ENCODE data around the gene CRYM.

CRYM gene

DNA sequence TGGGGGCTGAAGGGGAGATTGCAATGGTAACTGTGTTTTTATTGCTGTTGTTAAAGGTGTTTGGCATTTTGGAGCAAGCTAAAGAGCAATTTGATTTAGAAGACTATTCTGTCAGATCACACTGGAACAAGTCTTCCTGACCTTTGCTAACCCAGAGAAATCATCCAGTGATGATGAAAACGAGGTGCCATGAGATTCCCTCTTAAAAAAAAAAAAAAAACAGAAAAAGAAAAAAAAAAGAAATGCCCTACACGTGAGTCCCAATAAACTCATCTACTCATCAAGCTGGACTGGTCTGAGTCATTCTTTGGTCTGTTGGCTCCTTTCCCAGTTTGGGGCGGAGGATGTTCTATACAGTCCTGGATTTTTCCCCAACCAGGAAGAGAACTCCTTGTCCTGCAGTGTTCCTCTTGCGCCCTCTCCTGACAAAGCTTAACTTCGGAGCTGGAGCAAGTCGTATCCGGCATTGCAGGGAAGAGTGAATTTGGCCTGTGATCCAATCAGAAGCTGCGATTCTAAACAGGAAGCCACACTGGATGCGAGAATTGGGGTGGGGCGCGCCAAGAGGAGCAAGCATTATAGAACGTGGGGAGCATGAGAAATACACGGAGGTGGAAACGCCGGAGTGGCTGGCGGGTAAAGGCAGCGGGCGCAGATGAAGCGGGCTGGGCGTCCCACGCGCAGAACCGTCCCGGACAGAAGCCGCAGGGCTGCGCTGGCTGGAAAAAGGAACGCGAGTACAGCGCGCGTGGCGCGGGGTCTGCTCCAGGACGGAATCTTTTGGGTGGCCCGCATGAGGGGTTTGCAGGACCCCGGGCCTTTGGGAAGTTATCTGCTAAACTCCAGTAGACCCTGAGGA, 22.4 kb upstream of the CRYM start (continued):
- TF ChIP-seq, protein P1, sequence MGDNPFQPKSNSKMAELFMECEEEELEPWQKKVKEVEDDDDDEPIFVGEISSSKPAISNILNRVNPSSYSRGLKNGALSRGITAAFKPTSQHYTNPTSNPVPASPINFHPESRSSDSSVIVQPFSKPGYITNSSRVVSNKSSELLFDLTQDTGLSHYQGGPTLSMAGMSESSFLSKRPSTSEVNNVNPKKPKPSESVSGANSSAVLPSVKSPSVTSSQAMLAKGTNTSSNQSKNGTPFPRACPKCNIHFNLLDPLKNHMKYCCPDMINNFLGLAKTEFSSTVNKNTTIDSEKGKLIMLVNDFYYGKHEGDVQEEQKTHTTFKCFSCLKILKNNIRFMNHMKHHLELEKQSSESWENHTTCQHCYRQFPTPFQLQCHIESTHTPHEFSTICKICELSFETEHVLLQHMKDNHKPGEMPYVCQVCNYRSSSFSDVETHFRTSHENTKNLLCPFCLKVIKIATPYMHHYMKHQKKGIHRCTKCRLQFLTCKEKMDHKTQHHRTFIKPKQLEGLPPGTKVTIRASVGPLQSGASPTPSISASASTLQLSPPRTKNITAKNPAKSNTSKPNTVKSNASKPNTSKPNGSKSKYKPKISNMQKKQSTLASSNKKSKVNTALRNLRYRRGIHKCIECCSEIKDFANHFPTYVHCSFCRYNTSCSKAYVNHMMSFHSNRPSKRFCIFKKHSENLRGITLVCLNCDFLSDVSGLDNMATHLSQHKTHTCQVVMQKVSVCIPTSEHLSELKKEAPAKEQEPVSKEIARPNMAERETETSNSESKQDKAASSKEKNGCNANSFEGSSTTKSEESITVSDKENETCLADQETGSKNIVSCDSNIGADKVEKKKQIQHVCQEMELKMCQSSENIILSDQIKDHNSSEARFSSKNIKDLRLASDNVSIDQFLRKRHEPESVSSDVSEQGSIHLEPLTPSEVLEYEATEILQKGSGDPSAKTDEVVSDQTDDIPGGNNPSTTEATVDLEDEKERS (tag by site-specific recombination; IDR thresholded peaks at IDR 0.05): no peak
- TF ChIP-seq, protein P2, sequence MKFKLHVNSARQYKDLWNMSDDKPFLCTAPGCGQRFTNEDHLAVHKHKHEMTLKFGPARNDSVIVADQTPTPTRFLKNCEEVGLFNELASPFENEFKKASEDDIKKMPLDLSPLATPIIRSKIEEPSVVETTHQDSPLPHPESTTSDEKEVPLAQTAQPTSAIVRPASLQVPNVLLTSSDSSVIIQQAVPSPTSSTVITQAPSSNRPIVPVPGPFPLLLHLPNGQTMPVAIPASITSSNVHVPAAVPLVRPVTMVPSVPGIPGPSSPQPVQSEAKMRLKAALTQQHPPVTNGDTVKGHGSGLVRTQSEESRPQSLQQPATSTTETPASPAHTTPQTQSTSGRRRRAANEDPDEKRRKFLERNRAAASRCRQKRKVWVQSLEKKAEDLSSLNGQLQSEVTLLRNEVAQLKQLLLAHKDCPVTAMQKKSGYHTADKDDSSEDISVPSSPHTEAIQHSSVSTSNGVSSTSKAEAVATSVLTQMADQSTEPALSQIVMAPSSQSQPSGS (tag by site-specific recombination; IDR thresholded peaks at IDR 0.05; ENCODE audit: low read depth): peak; percentile 63
- no peak for TF ChIP-seq ZSCAN18 (tag by site-specific recombination; IDR thresholded peaks at IDR 0.05)
- peak; percentile 63 for TF ChIP-seq KLF1 (tag by site-specific recombination; IDR thresholded peaks at IDR 0.05)
- TF ChIP-seq, protein P3, sequence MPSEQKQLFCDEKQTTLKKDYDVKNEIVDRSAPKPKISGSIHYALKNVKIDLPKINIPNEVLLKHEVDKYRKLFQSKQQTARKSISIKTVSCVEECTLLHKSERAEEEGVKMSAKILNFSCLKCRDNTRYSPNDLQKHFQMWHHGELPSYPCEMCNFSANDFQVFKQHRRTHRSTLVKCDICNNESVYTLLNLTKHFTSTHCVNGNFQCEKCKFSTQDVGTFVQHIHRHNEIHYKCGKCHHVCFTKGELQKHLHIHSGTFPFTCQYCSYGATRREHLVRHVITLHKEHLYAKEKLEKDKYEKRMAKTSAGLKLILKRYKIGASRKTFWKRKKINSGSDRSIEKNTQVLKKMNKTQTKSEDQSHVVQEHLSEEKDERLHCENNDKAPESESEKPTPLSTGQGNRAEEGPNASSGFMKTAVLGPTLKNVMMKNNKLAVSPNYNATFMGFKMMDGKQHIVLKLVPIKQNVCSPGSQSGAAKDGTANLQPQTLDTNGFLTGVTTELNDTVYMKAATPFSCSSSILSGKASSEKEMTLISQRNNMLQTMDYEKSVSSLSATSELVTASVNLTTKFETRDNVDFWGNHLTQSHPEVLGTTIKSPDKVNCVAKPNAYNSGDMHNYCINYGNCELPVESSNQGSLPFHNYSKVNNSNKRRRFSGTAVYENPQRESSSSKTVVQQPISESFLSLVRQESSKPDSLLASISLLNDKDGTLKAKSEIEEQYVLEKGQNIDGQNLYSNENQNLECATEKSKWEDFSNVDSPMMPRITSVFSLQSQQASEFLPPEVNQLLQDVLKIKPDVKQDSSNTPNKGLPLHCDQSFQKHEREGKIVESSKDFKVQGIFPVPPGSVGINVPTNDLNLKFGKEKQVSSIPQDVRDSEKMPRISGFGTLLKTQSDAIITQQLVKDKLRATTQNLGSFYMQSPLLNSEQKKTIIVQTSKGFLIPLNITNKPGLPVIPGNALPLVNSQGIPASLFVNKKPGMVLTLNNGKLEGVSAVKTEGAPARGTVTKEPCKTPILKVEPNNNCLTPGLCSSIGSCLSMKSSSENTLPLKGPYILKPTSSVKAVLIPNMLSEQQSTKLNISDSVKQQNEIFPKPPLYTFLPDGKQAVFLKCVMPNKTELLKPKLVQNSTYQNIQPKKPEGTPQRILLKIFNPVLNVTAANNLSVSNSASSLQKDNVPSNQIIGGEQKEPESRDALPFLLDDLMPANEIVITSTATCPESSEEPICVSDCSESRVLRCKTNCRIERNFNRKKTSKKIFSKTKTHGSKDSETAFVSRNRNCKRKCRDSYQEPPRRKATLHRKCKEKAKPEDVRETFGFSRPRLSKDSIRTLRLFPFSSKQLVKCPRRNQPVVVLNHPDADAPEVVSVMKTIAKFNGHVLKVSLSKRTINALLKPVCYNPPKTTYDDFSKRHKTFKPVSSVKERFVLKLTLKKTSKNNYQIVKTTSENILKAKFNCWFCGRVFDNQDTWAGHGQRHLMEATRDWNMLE (tag by site-specific recombination; conservative IDR thresholded peaks at IDR 0.05; ENCODE audit: low read depth): peak; percentile 67
- no peak; the same call in 1 of the 2 replicates for TF ChIP-seq ZNF140 (tag by site-specific recombination; IDR thresholded peaks at IDR 0.05)
- TF ChIP-seq BCL11A (tag by site-specific recombination; IDR thresholded peaks at IDR 0.05; ENCODE audit: low read depth): 0 out of 2 replicates have a peak, but pooled peaks have one; percentile 22
- no peak for TF ChIP-seq ZNF549 (tag by site-specific recombination; IDR thresholded peaks at IDR 0.05)
- TF ChIP-seq ZNF132 (tag by site-specific recombination; IDR thresholded peaks at IDR 0.05; ENCODE audit: borderline replicate concordance): no peak
- TF ChIP-seq ZNF600 (tag by site-specific recombination; IDR thresholded peaks at IDR 0.05): peak; percentile 90
- no peak; the same call in 1 of the 2 replicates for TF ChIP-seq GLIS1 (tag by site-specific recombination; IDR thresholded peaks at IDR 0.05)
- TF ChIP-seq YY2 (tag by site-specific recombination; IDR thresholded peaks at IDR 0.05): no peak
- TF ChIP-seq ZNF292 (tag by site-specific recombination; IDR thresholded peaks at IDR 0.05; ENCODE audit: borderline replicate concordance, low read depth): no peak
- TF ChIP-seq ZNF366 (tag by site-specific recombination; conservative IDR thresholded peaks at IDR 0.05): peak; percentile 92
- TF ChIP-seq SCRT2 (tag by site-specific recombination; IDR thresholded peaks at IDR 0.05): no peak
- no peak for TF ChIP-seq ZFP41 (tag by site-specific recombination; IDR thresholded peaks at IDR 0.05; ENCODE audit: borderline replicate concordance)
- TF ChIP-seq ZNF704 (tag by site-specific recombination; IDR thresholded peaks at IDR 0.05): no peak
- no peak for TF ChIP-seq ZNF645 (tag by site-specific recombination; IDR thresholded peaks at IDR 0.05)
- TF ChIP-seq ZNF473 (tag by site-specific recombination; IDR thresholded peaks at IDR 0.05): no peak
- no peak for TF ChIP-seq ZNF433 (tag by site-specific recombination; IDR thresholded peaks at IDR 0.05; ENCODE audit: low read depth)
- TF ChIP-seq ZNF184 (tag by site-specific recombination; IDR thresholded peaks at IDR 0.05): no peak
- TF ChIP-seq, protein P4, sequence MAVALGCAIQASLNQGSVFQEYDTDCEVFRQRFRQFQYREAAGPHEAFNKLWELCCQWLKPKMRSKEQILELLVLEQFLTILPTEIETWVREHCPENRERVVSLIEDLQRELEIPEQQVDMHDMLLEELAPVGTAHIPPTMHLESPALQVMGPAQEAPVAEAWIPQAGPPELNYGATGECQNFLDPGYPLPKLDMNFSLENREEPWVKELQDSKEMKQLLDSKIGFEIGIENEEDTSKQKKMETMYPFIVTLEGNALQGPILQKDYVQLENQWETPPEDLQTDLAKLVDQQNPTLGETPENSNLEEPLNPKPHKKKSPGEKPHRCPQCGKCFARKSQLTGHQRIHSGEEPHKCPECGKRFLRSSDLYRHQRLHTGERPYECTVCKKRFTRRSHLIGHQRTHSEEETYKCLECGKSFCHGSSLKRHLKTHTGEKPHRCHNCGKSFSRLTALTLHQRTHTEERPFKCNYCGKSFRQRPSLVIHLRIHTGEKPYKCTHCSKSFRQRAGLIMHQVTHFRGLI (tag by site-specific recombination; IDR thresholded peaks at IDR 0.05): 0 out of 2 replicates have a peak, but pooled peaks have one; percentile 56
- TF ChIP-seq ZBTB8A (tag by site-specific recombination; IDR thresholded peaks at IDR 0.05): peak; percentile 72
